T1000 (cell line): ENCODE results near the gene CCSAP.
"Not testable (repeated sequence)": the region's sequence is repeated elsewhere in the genome, so short reads cannot be mapped to it uniquely, and the experiment has no call there.

Experiments
- DNase-seq: peaks from one replicate; lab custom pipeline; 2025; ENCODE audit warnings: mixed read lengths; lab: John Stamatoyannopoulos, UW

The CCSAP gene

GRCh38 chr1:229325853-229326487 is 16.9 kb downstream of the CCSAP start:
- DNase-seq = no peak

- DNase-seq = no peak
These were observed 17.4 kb downstream of the CCSAP start for GRCh38 chr1:229325401-229325800.

- no peak for DNase-seq
These were observed 18.8 kb downstream of the CCSAP start for GRCh38 chr1:229323885-229324553.

GRCh38 chr1:229323201-229323600 is 19.6 kb downstream of the CCSAP start:
- no peak for DNase-seq

- no peak for DNase-seq
These were observed 23.4 kb downstream of the CCSAP start for GRCh38 chr1:229319487-229319886.

- no peak for DNase-seq
These were observed 24.8 kb downstream of the CCSAP start for GRCh38 chr1:229318056-229318455.

GRCh38 chr1:229316166-229316565 is 26.7 kb downstream of the CCSAP start:
- DNase-seq = no peak

- DNase-seq = no peak
These were observed 32.0 kb downstream of the CCSAP start for GRCh38 chr1:229310833-229311232.

GRCh38 chr1:229309684-229310083 is 33.2 kb downstream of the CCSAP start:
- no peak for DNase-seq

GRCh38 chr1:229309074-229309473 is 33.8 kb downstream of the CCSAP start:
- DNase-seq = no peak

GRCh38 chr1:229305392-229305791 is 37.5 kb downstream of the CCSAP start:
- DNase-seq = no peak

- DNase-seq = no peak
These were observed 39.0 kb downstream of the CCSAP start for GRCh38 chr1:229303855-229304254.

GRCh38 chr1:229302740-229303139 is 40.1 kb downstream of the CCSAP start:
- no peak for DNase-seq

GRCh38 chr1:229300099-229300757 is 42.6 kb downstream of the CCSAP start:
- DNase-seq = no peak

GRCh38 chr1:229298887-229299503 is 43.9 kb downstream of the CCSAP start:
- no peak for DNase-seq

GRCh38 chr1:229298420-229298819 is 44.4 kb downstream of the CCSAP start:
- no peak for DNase-seq

GRCh38 chr1:229297746-229298145 is 45.1 kb downstream of the CCSAP start:
- no peak for DNase-seq

GRCh38 chr1:229296541-229296941 is 46.3 kb downstream of the CCSAP start:
- no peak for DNase-seq

GRCh38 chr1:229295745-229296144 is 47.1 kb downstream of the CCSAP start:
- no peak for DNase-seq

- DNase-seq = no peak
These were observed 49.2 kb downstream of the CCSAP start for GRCh38 chr1:229293528-229294204.

GRCh38 chr1:229291686-229292085 is 51.2 kb downstream of the CCSAP start:
- DNase-seq = not testable (repeated sequence)

GRCh38 chr1:229288516-229288915 is 54.3 kb downstream of the CCSAP start:
- DNase-seq = no peak
